ENCODE results near the gene AKR1E2. TPM values are rescaled to one million over a fixed set of nuclear protein-coding genes. Genes with fewer than 3 reads are reported as not detected.
A peak's percentile ranks its signal among the peaks of the same experiment; 100 is the strongest.

Gene AKR1E2
- polyA plus RNA-seq, 3 donors from 2014 or later = not detected

GRCh38 chr10:4840151-4840550 is 14.1 kb downstream of the AKR1E2 start:
- H3K4me1 Mint-ChIP-seq = peaks cover 0 to 3% of the 10 kb centered on the region in 2 donors
- no peaks in the 10 kb centered on the region for H3K9me3 Mint-ChIP-seq
- DNase-seq = no peak
- H3K4me3 Mint-ChIP-seq = no peak overlapping the region
- no peak overlapping the region for H3K27ac Mint-ChIP-seq
- peaks cover 0 to 2% (median 0%) of the 10 kb centered on the region in 3 donors for H3K27me3 Mint-ChIP-seq (ENCODE audit: low read depth in 3 of 3)
- H3K36me3 Mint-ChIP-seq = no peaks in the 10 kb centered on the region

DNA sequence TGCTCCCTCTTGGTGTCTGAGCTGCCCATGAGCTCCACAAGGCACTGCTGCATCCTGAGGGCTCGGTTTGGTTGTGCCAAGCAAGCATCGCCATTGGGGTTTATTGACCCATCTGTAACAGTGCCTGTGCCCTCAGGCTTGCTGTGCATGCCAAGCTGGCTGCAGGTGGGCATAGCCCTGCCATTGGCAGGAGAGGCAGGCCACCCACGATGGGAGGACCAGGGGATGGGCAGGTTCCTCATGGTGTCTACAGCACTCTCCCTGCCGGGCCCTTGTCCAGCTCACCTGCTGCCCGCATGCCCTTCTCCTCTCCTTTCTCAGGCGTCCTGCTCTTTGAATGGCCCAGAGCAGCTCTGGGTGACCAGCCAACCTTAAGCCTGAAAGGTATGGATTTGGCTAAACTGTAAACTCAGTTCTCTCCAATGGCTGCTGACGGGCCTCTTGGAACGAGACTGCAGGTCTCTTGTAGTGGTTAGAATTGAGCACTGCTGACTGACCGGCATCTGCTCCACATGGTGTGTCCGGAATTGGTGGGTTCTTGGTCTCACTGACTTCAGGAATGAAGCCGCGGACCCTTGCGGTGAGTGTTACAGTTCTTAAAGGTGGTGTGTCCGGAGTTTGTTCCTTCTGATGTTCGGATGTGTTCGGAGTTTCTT is 17.6 kb downstream of the AKR1E2 start:
- Mint-ChIP-seq H3K27me3 (ENCODE audit: low read depth in 3 of 3) (peaks cover 0 to 2% (median 0%) of the 10 kb centered on the region in 3 donors), H3K9me3 (no peaks in the 10 kb centered on the region), H3K27ac (no peak overlapping the region), H3K4me1 (no peaks in the 10 kb centered on the region), H3K4me3 (no peak overlapping the region), H3K36me3 (no peaks in the 10 kb centered on the region)
- no peak for DNase-seq

DNA sequence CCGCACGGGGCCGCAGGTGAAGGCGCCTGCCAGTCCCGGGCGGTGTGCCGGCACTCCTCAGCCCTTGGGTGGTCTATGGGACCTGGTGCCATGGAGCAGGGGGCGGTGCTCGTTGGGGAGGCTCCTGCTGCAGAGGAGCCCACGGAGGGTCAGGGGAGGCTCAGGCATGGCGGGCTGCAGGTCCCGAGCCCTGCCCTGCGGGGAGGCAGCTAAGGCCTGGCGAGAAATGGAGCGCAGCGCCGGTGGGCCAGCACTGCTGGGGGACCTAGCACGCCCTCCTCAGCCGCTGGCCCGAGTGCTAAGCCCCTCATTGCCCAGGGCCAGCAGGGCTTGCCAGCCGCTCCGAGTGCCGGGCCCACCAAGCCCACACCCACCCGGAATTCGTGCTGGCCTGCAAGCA is 18.9 kb downstream of the AKR1E2 start:
- Mint-ChIP-seq H3K9me3 (no peaks in the 10 kb centered on the region), H3K4me1 (peaks cover 4 to 6% of the 10 kb centered on the region in 2 donors), H3K27me3 (ENCODE audit: low read depth in 3 of 3) (peaks cover 0 to 3% (median 2%) of the 10 kb centered on the region in 3 donors), H3K36me3 (no peaks in the 10 kb centered on the region), H3K27ac (no peak overlapping the region), H3K4me3 (no peak overlapping the region)
- no peak for DNase-seq

DNA sequence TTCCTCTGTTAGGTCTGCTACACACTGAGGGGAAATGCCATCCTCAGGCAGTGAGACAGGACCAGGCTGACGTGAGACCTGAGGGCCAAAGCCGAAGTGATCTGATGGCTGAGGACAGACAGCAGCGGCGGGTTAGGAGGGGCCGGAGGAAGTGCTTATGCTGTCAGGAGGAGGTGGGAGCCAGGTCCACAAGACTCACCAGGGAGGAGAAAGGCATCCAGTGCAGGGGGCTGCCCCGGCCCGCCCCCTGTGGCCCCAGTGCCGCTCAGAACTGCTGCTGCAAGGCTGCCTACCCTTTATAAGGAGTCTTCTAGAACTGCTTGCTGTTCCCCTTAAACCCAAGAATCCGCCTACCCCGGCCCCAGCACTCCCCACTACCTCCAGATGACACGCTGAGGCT is 19.8 kb downstream of the AKR1E2 start:
- no peaks in the 10 kb centered on the region for H3K9me3 Mint-ChIP-seq
- DNase-seq = no peak
- H3K27ac Mint-ChIP-seq = peak overlapping the region in 1 of 6 donors; percentile 11
- H3K36me3 Mint-ChIP-seq = no peaks in the 10 kb centered on the region
- H3K4me3 Mint-ChIP-seq = no peak overlapping the region
- peaks cover 0 to 5% (median 2%) of the 10 kb centered on the region in 3 donors for H3K27me3 Mint-ChIP-seq (ENCODE audit: low read depth in 3 of 3)
- H3K4me1 Mint-ChIP-seq = peaks cover 4 to 8% of the 10 kb centered on the region in 2 donors

- no peak overlapping the region for H3K27ac Mint-ChIP-seq
- DNase-seq = no peak
- H3K27me3 Mint-ChIP-seq (ENCODE audit: low read depth in 3 of 3) = peaks cover 0 to 5% (median 2%) of the 10 kb centered on the region in 3 donors
- H3K4me3 Mint-ChIP-seq = no peak overlapping the region
- H3K9me3 Mint-ChIP-seq = no peaks in the 10 kb centered on the region
- H3K36me3 Mint-ChIP-seq = no peaks in the 10 kb centered on the region
- peaks cover 4 to 8% of the 10 kb centered on the region in 2 donors for H3K4me1 Mint-ChIP-seq
Observed at GRCh38 chr10:4846775-4847174, 20.8 kb downstream of the AKR1E2 start.

DNA sequence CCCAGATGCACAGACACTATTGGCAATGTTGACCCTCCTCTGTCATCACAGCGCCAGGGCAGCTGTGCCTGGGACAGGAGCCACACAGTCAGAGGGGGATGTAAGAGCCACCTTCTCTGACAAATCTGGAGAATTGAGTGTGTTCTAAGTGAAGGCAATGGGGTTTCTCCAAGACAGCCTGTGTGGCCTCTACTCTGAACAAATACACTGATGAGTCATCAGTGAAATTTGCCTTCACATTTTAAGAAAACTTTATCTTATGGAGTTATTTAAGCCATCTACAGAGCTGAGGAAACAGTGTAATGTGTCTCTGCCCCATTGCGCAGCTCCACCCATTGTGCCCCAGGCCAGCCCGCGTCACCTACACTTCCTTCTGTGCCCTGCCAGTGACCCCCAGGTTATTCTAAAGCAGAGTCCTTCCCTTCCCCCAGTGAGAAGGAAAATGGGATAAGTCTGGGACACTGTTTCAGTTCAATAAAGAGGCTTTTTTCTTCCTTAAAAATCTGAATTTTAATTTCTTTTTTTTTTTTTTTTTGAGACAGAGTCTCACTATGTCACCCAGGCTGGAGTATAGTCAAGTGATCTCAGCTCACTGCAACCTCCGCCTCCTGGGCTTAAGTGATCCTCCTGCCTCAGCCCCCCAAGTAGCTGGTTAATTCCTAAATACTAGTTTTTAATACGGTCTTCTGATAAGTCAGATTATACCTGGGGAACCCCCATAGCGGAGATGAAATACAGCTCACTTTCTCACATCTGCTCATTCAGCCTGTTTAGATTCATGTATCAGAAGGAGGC is 21.8 kb downstream of the AKR1E2 start:
- Mint-ChIP-seq H3K27me3 (ENCODE audit: low read depth in 3 of 3) (peaks cover 0 to 5% (median 2%) of the 10 kb centered on the region in 3 donors), H3K4me3 (no peak overlapping the region), H3K27ac (no peak overlapping the region), H3K9me3 (no peaks in the 10 kb centered on the region), H3K4me1 (peaks cover 4 to 8% of the 10 kb centered on the region in 2 donors), H3K36me3 (no peaks in the 10 kb centered on the region)
- no peak for DNase-seq

GRCh38 chr10:4848356-4849041 is 22.5 kb downstream of the AKR1E2 start:
- Mint-ChIP-seq H3K27ac (peak overlapping the region in 1 of 6 donors; percentile 26), H3K4me3 (no peak overlapping the region), H3K36me3 (no peaks in the 10 kb centered on the region), H3K27me3 (ENCODE audit: low read depth in 3 of 3) (peaks cover 0 to 5% (median 2%) of the 10 kb centered on the region in 3 donors), H3K9me3 (no peaks in the 10 kb centered on the region), H3K4me1 (peaks cover 4 to 8% of the 10 kb centered on the region in 2 donors)
- DNase-seq = no peak

DNA sequence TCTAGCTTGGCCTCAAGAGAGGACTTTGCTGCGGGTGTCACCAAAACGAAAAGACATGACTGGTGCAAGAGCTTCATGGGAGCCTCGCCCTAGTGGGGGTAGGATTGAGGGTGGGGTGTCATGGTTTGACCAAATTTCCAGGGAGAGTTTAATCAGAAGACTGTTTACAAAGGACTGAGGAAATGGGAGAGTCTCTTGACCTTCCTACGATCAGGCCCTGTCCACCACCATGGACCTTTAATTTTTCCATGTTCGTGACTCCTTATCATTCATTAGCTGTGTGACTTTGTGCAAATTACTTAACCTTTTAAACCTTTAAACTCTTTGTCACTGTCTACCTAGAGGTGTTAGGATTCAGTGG is 23.0 kb downstream of the AKR1E2 start:
- H3K4me3 Mint-ChIP-seq = no peak overlapping the region
- peaks cover 0 to 3% (median 2%) of the 10 kb centered on the region in 3 donors for H3K27me3 Mint-ChIP-seq (ENCODE audit: low read depth in 3 of 3)
- H3K9me3 Mint-ChIP-seq = no peaks in the 10 kb centered on the region
- DNase-seq = no peak
- peak overlapping the region in 1 of 6 donors; percentile 13 for H3K27ac Mint-ChIP-seq
- H3K4me1 Mint-ChIP-seq = peaks cover 4 to 8% of the 10 kb centered on the region in 2 donors
- no peaks in the 10 kb centered on the region for H3K36me3 Mint-ChIP-seq

DNA sequence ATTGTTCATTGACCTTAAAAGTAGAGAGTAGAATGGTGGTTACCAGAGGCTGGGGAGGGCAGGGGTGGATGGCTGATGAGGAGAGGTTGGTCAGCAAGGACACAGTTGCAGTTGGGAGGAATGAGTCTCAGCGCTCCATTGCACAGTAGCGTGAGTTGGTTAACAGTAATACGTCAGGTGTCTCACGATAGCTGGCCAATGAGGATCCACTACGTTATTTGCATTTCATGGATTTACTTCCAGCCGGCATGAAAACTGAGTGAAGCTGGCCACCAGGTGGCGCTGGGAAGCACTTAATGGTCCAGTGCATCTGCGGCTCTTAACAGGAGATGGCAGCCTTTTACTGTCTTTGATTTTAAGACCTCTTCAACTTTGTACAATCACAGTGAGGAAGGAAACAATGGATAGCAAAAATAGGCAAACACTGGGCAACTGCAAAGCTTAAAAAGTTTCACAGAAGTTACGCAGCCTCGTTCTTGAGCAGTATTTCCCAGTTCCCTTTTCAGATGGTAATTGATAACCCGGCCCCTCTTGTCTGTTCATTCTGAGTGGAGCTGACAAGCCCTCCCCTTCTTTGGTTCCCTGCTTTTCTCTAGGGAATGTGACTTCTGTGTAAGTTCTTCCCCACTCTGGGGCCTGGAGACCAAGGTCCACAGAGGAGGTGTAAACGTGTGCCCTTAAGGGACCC is 23.7 kb downstream of the AKR1E2 start:
- peak overlapping the region in 1 of 6 donors; percentile 45 for H3K27ac Mint-ChIP-seq
- no peaks in the 10 kb centered on the region for H3K36me3 Mint-ChIP-seq
- peaks cover 0 to 3% (median 2%) of the 10 kb centered on the region in 3 donors for H3K27me3 Mint-ChIP-seq (ENCODE audit: low read depth in 3 of 3)
- no peak overlapping the region for H3K4me3 Mint-ChIP-seq
- H3K4me1 Mint-ChIP-seq = peaks cover 4 to 8% of the 10 kb centered on the region in 2 donors
- DNase-seq = peak; percentile 73 to 80 (median 76)
- H3K9me3 Mint-ChIP-seq = no peaks in the 10 kb centered on the region

GRCh38 chr10:4850397-4850796 is 24.4 kb downstream of the AKR1E2 start:
- no peak for DNase-seq
- Mint-ChIP-seq H3K9me3 (no peaks in the 10 kb centered on the region), H3K27ac (no peak overlapping the region), H3K36me3 (no peaks in the 10 kb centered on the region), H3K27me3 (ENCODE audit: low read depth in 3 of 3) (peaks cover 0 to 3% (median 2%) of the 10 kb centered on the region in 3 donors), H3K4me3 (no peak overlapping the region), H3K4me1 (peaks cover 4 to 8% of the 10 kb centered on the region in 2 donors)

DNA sequence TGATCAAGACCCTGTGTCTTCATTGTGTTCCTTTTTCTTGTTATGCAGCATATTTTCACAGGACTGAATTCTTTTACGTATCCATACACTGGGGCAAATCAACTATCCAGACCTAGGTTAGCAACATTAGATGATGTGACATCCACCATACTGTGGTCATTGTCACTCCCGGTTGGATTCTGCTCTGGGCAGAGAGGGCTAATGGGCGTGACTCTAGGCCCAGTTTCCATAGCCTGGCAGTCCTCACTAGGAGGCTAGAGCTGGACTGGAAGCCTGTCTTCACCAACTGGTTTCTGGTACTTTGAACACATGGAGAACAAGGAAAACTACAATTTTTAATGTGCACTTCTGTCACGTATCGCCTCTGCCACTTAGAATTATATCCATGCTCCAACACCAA is 25.2 kb downstream of the AKR1E2 start:
- peaks cover 0 to 3% (median 2%) of the 10 kb centered on the region in 3 donors for H3K27me3 Mint-ChIP-seq (ENCODE audit: low read depth in 3 of 3)
- H3K9me3 Mint-ChIP-seq = no peaks in the 10 kb centered on the region
- H3K4me1 Mint-ChIP-seq = peaks cover 4 to 8% of the 10 kb centered on the region in 2 donors
- no peak overlapping the region for H3K4me3 Mint-ChIP-seq
- H3K27ac Mint-ChIP-seq = no peak overlapping the region
- DNase-seq = no peak
- no peaks in the 10 kb centered on the region for H3K36me3 Mint-ChIP-seq

GRCh38 chr10:4851846-4852245 is 25.8 kb downstream of the AKR1E2 start:
- Mint-ChIP-seq H3K9me3 (no peaks in the 10 kb centered on the region), H3K4me1 (peaks cover 4 to 8% of the 10 kb centered on the region in 2 donors), H3K27ac (no peak overlapping the region), H3K27me3 (ENCODE audit: low read depth in 3 of 3) (peaks cover 0 to 3% (median 2%) of the 10 kb centered on the region in 3 donors), H3K4me3 (no peak overlapping the region), H3K36me3 (no peaks in the 10 kb centered on the region)
- no peak for DNase-seq

- Mint-ChIP-seq H3K4me1 (no peaks in the 10 kb centered on the region), H3K27ac (no peak overlapping the region), H3K36me3 (no peaks in the 10 kb centered on the region), H3K27me3 (ENCODE audit: low read depth in 3 of 3) (peaks cover 0 to 6% (median 6%) of the 10 kb centered on the region in 3 donors), H3K4me3 (no peak overlapping the region), H3K9me3 (no peaks in the 10 kb centered on the region)
- no peak for DNase-seq
Observed at GRCh38 chr10:4865945-4866661, 40.1 kb downstream of the AKR1E2 start.
